ENCODE measurements around the gene ASTN1.

The ASTN1 gene

DNA sequence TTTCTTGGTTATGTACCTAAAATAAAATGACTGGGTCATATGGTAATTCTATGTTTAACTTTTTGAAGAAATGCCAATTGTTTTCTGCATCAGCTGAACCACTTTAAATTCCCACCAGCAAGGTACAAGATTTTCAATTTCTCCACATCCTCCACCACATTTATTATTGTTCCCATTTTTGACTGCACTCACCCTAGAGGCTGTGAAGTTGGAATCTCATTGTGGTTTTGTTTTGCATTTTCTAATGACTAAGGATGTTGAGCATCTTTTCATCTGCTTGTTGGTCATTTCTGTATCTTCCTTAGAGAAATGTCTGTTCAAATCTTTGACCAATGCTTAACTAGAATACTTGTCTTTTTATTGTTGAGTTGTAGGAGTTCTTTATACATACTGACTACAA lies 72.5 kb downstream of the ASTN1 start:
- POLR2A ChIA-PET: no interaction called here
- CTCF ChIA-PET: no interaction called here
- TF ChIP-seq CTBP1 (IDR thresholded peaks at IDR 0.05; ENCODE audit: borderline replicate concordance) (no peak), HDGF (IDR thresholded peaks at IDR 0.05; ENCODE audit: borderline replicate concordance) (no peak), ARNT (IDR thresholded peaks at IDR 0.05) (no peak), FOXK2 (IDR thresholded peaks at IDR 0.05) (no peak), SUZ12 (IDR thresholded peaks at IDR 0.05) (no peak), TARDBP (IDR thresholded peaks at IDR 0.05) (no peak), BHLHE40 (IDR thresholded peaks at IDR 0.05; ENCODE audit: borderline replicate concordance) (no peak), FOXA1 (IDR thresholded peaks at IDR 0.05) (no peak), FOXM1 (IDR thresholded peaks at IDR 0.05; ENCODE audit: borderline replicate concordance) (no peak), ZNF384 (IDR thresholded peaks at IDR 0.05) (no peak), SP1 (IDR thresholded peaks at IDR 0.05) (no peak), LEF1 (IDR thresholded peaks at IDR 0.05; ENCODE audit: borderline replicate concordance) (no peak), NFRKB (IDR thresholded peaks at IDR 0.05) (no peak), L3MBTL2 (conservative IDR thresholded peaks at IDR 0.05) (no peak), ELF4 (IDR thresholded peaks at IDR 0.05) (no peak)
- TF ChIP-seq, protein P1, sequence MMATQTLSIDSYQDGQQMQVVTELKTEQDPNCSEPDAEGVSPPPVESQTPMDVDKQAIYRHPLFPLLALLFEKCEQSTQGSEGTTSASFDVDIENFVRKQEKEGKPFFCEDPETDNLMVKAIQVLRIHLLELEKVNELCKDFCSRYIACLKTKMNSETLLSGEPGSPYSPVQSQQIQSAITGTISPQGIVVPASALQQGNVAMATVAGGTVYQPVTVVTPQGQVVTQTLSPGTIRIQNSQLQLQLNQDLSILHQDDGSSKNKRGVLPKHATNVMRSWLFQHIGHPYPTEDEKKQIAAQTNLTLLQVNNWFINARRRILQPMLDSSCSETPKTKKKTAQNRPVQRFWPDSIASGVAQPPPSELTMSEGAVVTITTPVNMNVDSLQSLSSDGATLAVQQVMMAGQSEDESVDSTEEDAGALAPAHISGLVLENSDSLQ (IDR thresholded peaks at IDR 0.05): no peak
- DNase-seq (ENCODE audit: extremely low spot score): no peak

DNA sequence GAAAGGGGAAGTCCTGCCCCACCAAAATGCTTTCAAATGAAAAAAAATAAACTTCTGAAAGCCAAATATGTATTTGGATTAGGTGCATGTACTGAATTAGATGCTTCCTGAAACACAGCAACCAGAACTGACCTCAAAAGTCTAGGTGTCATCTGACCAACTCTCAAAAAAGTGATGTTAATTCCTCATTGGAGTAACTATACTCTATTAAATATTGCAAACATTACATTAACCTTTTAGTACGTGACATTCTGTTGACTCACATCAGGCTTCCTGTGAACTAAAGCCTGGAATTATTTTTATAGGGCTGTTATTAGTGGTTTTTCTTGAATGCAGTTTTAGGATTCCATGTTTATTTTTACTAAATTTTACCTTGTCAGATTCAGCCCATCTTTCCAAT lies 73.5 kb downstream of the ASTN1 start:
- POLR2A ChIA-PET: no interaction called here

DNA sequence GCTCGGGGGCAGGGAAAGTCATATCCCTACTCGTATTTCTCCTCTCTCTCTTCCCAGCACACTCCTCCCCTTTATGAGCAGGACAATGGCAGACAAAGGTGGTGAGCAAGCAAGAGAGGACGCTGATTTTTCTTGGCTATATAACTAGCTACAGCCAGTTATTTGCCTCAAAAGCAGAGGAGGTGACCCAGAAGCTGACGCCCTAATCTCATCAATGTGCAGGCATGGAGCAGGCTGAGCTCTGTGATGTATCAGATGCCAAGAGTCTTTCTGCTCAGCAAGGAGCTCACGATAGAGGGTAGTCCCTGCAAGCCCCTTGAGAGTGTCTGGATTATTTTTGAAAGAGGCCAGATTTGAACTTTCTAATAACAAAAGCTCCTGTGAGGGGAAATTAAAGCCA lies 75.5 kb downstream of the ASTN1 start:
- no peak for TF ChIP-seq ZNF384 (IDR thresholded peaks at IDR 0.05)
- TF ChIP-seq, protein P1 (IDR thresholded peaks at IDR 0.05): no peak
- TF ChIP-seq TARDBP (IDR thresholded peaks at IDR 0.05): no peak
- TF ChIP-seq FOXK2 (IDR thresholded peaks at IDR 0.05): no peak
- no peak for TF ChIP-seq FOXA1 (IDR thresholded peaks at IDR 0.05)
- TF ChIP-seq BHLHE40 (IDR thresholded peaks at IDR 0.05; ENCODE audit: borderline replicate concordance): no peak
- TF ChIP-seq NFRKB (IDR thresholded peaks at IDR 0.05): no peak
- TF ChIP-seq ELF4 (IDR thresholded peaks at IDR 0.05): no peak
- no peak for TF ChIP-seq ARNT (IDR thresholded peaks at IDR 0.05)
- TF ChIP-seq CTBP1 (IDR thresholded peaks at IDR 0.05; ENCODE audit: borderline replicate concordance): no peak
- no peak for TF ChIP-seq FOXM1 (IDR thresholded peaks at IDR 0.05; ENCODE audit: borderline replicate concordance)
- TF ChIP-seq SUZ12 (IDR thresholded peaks at IDR 0.05): no peak
- TF ChIP-seq SP1 (IDR thresholded peaks at IDR 0.05): no peak
- TF ChIP-seq L3MBTL2 (conservative IDR thresholded peaks at IDR 0.05): no peak
- TF ChIP-seq HDGF (IDR thresholded peaks at IDR 0.05; ENCODE audit: borderline replicate concordance): no peak
- TF ChIP-seq LEF1 (IDR thresholded peaks at IDR 0.05; ENCODE audit: borderline replicate concordance): no peak
- no peak for DNase-seq (ENCODE audit: extremely low spot score)
- ChIA-PET POLR2A (no interaction called here), CTCF (no interaction called here)

More for the DNA sequence above, 73.5 kb downstream of the ASTN1 start:
- CTCF ChIA-PET: no interaction called here
- TF ChIP-seq FOXM1 (IDR thresholded peaks at IDR 0.05; ENCODE audit: borderline replicate concordance) (no peak), SUZ12 (IDR thresholded peaks at IDR 0.05) (no peak), HDGF (IDR thresholded peaks at IDR 0.05; ENCODE audit: borderline replicate concordance) (no peak), BHLHE40 (IDR thresholded peaks at IDR 0.05; ENCODE audit: borderline replicate concordance) (no peak), ZNF384 (IDR thresholded peaks at IDR 0.05) (no peak), TARDBP (IDR thresholded peaks at IDR 0.05) (no peak), SP1 (IDR thresholded peaks at IDR 0.05) (no peak), NFRKB (IDR thresholded peaks at IDR 0.05) (no peak), ELF4 (IDR thresholded peaks at IDR 0.05) (no peak)
- TF ChIP-seq, protein P1 (IDR thresholded peaks at IDR 0.05): no peak
- DNase-seq (ENCODE audit: extremely low spot score): no peak

DNA sequence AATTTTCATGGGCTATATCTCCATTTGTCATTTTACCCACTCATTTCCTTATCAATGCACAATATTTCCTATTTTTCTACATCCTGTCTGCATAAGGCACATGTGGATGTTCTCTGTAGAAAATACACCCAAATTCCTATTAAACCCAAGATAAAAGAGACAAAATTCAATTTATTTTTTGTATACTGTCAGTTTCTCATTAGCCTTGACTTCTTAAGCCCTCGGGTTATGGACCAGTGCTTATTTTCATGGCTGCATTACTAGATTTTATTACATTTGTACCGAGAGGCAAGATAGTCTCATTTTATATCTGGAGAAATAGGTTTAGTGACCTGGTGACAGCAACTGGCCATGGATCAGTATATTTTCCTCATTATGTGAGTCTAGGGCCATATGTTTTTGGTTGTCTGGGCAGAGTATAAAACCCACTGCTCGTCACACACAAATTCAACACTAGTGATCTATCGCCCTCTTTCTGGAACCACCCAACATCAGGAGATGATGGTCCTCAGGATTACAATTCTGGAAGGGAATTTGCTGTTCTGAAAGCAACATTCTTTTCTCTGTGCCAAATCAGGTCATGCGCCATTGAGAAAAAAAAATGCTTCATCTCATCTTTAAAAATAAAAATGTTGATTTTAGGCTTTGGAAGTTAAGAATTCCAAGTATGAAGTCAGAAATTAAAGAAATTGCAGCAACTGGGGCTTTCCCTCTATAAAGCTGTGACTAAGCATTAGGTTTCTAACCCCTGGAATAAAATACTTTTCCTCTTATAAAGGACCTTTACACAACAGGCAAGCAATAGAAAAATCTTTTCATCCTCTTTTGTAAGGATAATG lies 81.4 kb downstream of the ASTN1 start:
- TF ChIP-seq ARNT (IDR thresholded peaks at IDR 0.05) (no peak), SP1 (IDR thresholded peaks at IDR 0.05) (no peak), LEF1 (IDR thresholded peaks at IDR 0.05; ENCODE audit: borderline replicate concordance) (no peak), SUZ12 (IDR thresholded peaks at IDR 0.05) (no peak), L3MBTL2 (conservative IDR thresholded peaks at IDR 0.05) (no peak), ZNF384 (IDR thresholded peaks at IDR 0.05) (no peak), NFRKB (IDR thresholded peaks at IDR 0.05) (no peak), ELF4 (IDR thresholded peaks at IDR 0.05) (no peak), CTBP1 (IDR thresholded peaks at IDR 0.05; ENCODE audit: borderline replicate concordance) (no peak), FOXK2 (IDR thresholded peaks at IDR 0.05) (no peak), BHLHE40 (IDR thresholded peaks at IDR 0.05; ENCODE audit: borderline replicate concordance) (no peak), TARDBP (IDR thresholded peaks at IDR 0.05) (no peak)
- TF ChIP-seq, protein P1 (IDR thresholded peaks at IDR 0.05): no peak
- CTCF ChIA-PET: no interaction called here

DNA sequence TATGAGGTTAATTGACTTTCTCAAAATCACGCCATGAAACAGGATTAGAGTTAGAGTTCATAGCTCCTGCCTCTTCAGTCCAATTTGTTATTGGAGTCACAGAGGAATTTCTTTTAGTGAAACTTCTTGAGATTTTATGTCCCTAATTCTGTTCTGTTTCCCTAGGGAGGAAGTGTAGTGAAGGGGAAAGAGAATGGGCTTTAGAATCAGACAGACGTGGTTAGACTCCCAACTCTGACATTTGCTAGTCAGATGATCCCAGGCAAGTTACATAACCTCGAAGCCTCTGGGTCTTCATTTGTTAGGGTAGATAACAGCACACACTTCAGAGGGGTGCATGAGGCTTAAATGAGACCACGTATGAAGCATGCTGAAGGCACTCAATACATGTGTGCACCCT lies 83.9 kb downstream of the ASTN1 start:
- TF ChIP-seq, protein P1 (IDR thresholded peaks at IDR 0.05): no peak
- no peak for TF ChIP-seq ZNF384 (IDR thresholded peaks at IDR 0.05)
- TF ChIP-seq ELF4 (IDR thresholded peaks at IDR 0.05): no peak
- no peak for TF ChIP-seq SP1 (IDR thresholded peaks at IDR 0.05)
- no peak for TF ChIP-seq LEF1 (IDR thresholded peaks at IDR 0.05; ENCODE audit: borderline replicate concordance)
- no peak for TF ChIP-seq ARNT (IDR thresholded peaks at IDR 0.05)
- no peak for TF ChIP-seq BHLHE40 (IDR thresholded peaks at IDR 0.05; ENCODE audit: borderline replicate concordance)
- TF ChIP-seq FOXA1 (IDR thresholded peaks at IDR 0.05): no peak
- no peak for TF ChIP-seq SUZ12 (IDR thresholded peaks at IDR 0.05)
- no peak for TF ChIP-seq NFRKB (IDR thresholded peaks at IDR 0.05)
- no peak for TF ChIP-seq FOXK2 (IDR thresholded peaks at IDR 0.05)
- TF ChIP-seq HDGF (IDR thresholded peaks at IDR 0.05; ENCODE audit: borderline replicate concordance): no peak
- TF ChIP-seq FOXM1 (IDR thresholded peaks at IDR 0.05; ENCODE audit: borderline replicate concordance): no peak
- TF ChIP-seq L3MBTL2 (conservative IDR thresholded peaks at IDR 0.05): no peak
- no peak for TF ChIP-seq CTBP1 (IDR thresholded peaks at IDR 0.05; ENCODE audit: borderline replicate concordance)
- no peak for TF ChIP-seq TARDBP (IDR thresholded peaks at IDR 0.05)
- no peak for DNase-seq (ENCODE audit: extremely low spot score)
- ChIA-PET CTCF (no interaction called here), POLR2A (no interaction called here)

More for the DNA sequence above, 81.4 kb downstream of the ASTN1 start:
- POLR2A ChIA-PET: no interaction called here
- no peak for DNase-seq (ENCODE audit: extremely low spot score)

Data from HEK293T (cell line).